GM12875 (cell line): ENCODE data around the gene STX7.

ENCODE experiments used
- H3K4me3 ChIP-seq: one replicate; pipeline ENCODE4 v1.5.1; 2011; ENCODE audit warnings: low read depth, low read length, control low read depth
- CTCF ChIP-seq: IDR thresholded peaks from 2 replicates; pipeline ENCODE4 v1.5.1; 2011; ENCODE audit warnings: low read depth, mild to moderate bottlenecking, control low read depth, inconsistent platforms, low read length, moderate library complexity, borderline replicate concordance; ENCODE audit not compliant: insufficient read depth

STX7 gene

GRCh38 chr6:132489376-132489775 lies 23.5 kb downstream of the STX7 start:
- H3K4me3 ChIP-seq, result no peak overlapping the region
- no peak for TF ChIP-seq CTCF

GRCh38 chr6:132487762-132488161 lies 25.2 kb downstream of the STX7 start:
- TF ChIP-seq CTCF, result no peak
- no peak overlapping the region for H3K4me3 ChIP-seq

GRCh38 chr6:132484680-132485018 lies 28.3 kb downstream of the STX7 start:
- H3K4me3 ChIP-seq, result no peak overlapping the region
- no peak for TF ChIP-seq CTCF

GRCh38 chr6:132483779-132484679 lies 28.9 kb downstream of the STX7 start:
- TF ChIP-seq CTCF, result peak; percentile 44; the same call in 1 of the 2 replicates
- H3K4me3 ChIP-seq, result no peak overlapping the region

- no peak for TF ChIP-seq CTCF
- H3K4me3 ChIP-seq, result no peak overlapping the region
These were observed 30.3 kb downstream of the STX7 start for GRCh38 chr6:132482581-132482980.

GRCh38 chr6:132481189-132481588 lies 31.7 kb downstream of the STX7 start:
- no peak overlapping the region for H3K4me3 ChIP-seq
- no peak for TF ChIP-seq CTCF

GRCh38 chr6:132479131-132479530 lies 33.8 kb downstream of the STX7 start:
- H3K4me3 ChIP-seq, result no peak overlapping the region
- TF ChIP-seq CTCF, result no peak
